Large intestine (tissue), 3 donors: Measurements from ENCODE around the gene CRTC1. TPM values are rescaled to one million over a fixed set of nuclear protein-coding genes. Genes with fewer than 3 reads are reported as not detected.

Experiments
- DNase-seq, 2 donors: peaks; one replicate each; pipeline versions ENCODE4 v3.0.0 to v3.0.0-alpha.2; 2013
- H3K27ac ChIP-seq: one replicate; pipeline ENCODE4 v1.5.1; 2013; ENCODE audit warnings: low read length
- H3K27me3 ChIP-seq: 2 replicates; pipeline ENCODE4 v1.6.1; 2013; ENCODE audit warnings: low read length; ENCODE audit not compliant: control insufficient read depth, insufficient read depth
- H3K36me3 ChIP-seq: 2 replicates; pipeline ENCODE4 v1.6.1; 2013; ENCODE audit warnings: low read length; ENCODE audit not compliant: control insufficient read depth, insufficient read depth
- H3K4me1 ChIP-seq: one replicate; pipeline ENCODE4 v1.6.1; 2013; ENCODE audit warnings: low read length; ENCODE audit not compliant: control insufficient read depth, insufficient read depth
- H3K4me3 ChIP-seq: one replicate; pipeline ENCODE4 v1.5.1; 2013; ENCODE audit warnings: low read length
- H3K9me3 ChIP-seq: one replicate; pipeline ENCODE4 v1.6.1; 2013; ENCODE audit warnings: mild to moderate bottlenecking, low read depth, low read length, moderate library complexity; ENCODE audit not compliant: control insufficient read depth
- WGBS: methylation state at CpG from one replicate; pipeline ENCODE4 v1.1.5; 2013; ENCODE audit warnings: low lambda C conversion rate; ENCODE audit not compliant: insufficient coverage; 5-methylcytosine and 5-hydroxymethylcytosine counted together
- polyA plus RNA-seq: library from polyadenylated mRNA; unstranded; fragments of 120-200 nt; gene quantifications from one replicate; pipeline ENCODE4 v1.2.1, GENCODE V29; 2013

Gene CRTC1
- polyA plus RNA-seq, 1 donor = 21.5 TPM

GRCh38 chr19:18737954-18738351 lies 54.5 kb downstream of the CRTC1 start:
- Histone ChIP-seq H3K36me3 (no peaks in the 10 kb centered on the region), H3K27ac (peak overlapping the region; percentile 97), H3K27me3 (no peaks in the 10 kb centered on the region), H3K4me1 (peaks cover 77% of the 10 kb centered on the region), H3K9me3 (no peaks in the 10 kb centered on the region), H3K4me3 (no peak overlapping the region)
- peak; percentile 79 to 90 for DNase-seq
- no CpG with 5 or more reads among the region's 1 CpG for WGBS

- DNase-seq = no peak
- peaks cover 77% of the 10 kb centered on the region for H3K4me1 ChIP-seq
Measured at GRCh38 chr19:18738961-18739690, 55.6 kb downstream of the CRTC1 start.

GRCh38 chr19:18741124-18742121 lies 57.9 kb downstream of the CRTC1 start:
- Histone ChIP-seq H3K9me3 (no peaks in the 10 kb centered on the region), H3K4me1 (peaks cover 76% of the 10 kb centered on the region), H3K4me3 (no peak overlapping the region), H3K36me3 (no peaks in the 10 kb centered on the region), H3K27ac (peak overlapping the region; percentile 97), H3K27me3 (no peaks in the 10 kb centered on the region)
- no CpG with 5 or more reads among the region's 27 CpGs for WGBS
- DNase-seq = peak; percentile 55 to 76

More at GRCh38 chr19:18738961-18739690, 55.6 kb downstream of the CRTC1 start:
- no peaks in the 10 kb centered on the region for H3K9me3 ChIP-seq
- H3K4me3 ChIP-seq = no peak overlapping the region
- H3K27me3 ChIP-seq = no peaks in the 10 kb centered on the region
- no CpG with 5 or more reads among the region's 20 CpGs for WGBS
- peak overlapping the region; percentile 97 for H3K27ac ChIP-seq
- no peaks in the 10 kb centered on the region for H3K36me3 ChIP-seq

GRCh38 chr19:18742324-18742723 lies 58.8 kb downstream of the CRTC1 start:
- peak overlapping the region; percentile 97 for H3K27ac ChIP-seq
- H3K4me1 ChIP-seq = peaks cover 73% of the 10 kb centered on the region
- DNase-seq = no peak
- no peaks in the 10 kb centered on the region for H3K27me3 ChIP-seq
- H3K4me3 ChIP-seq = no peak overlapping the region
- H3K9me3 ChIP-seq = no peaks in the 10 kb centered on the region
- no CpG with 5 or more reads among the region's 14 CpGs for WGBS
- no peaks in the 10 kb centered on the region for H3K36me3 ChIP-seq

GRCh38 chr19:18742838-18743783 lies 59.6 kb downstream of the CRTC1 start:
- Histone ChIP-seq H3K4me3 (no peak overlapping the region), H3K36me3 (peaks cover 2% of the 10 kb centered on the region), H3K4me1 (peaks cover 65% of the 10 kb centered on the region), H3K27ac (peak overlapping the region; percentile 97), H3K9me3 (no peaks in the 10 kb centered on the region), H3K27me3 (no peaks in the 10 kb centered on the region)
- no CpG with 5 or more reads among the region's 38 CpGs for WGBS
- DNase-seq = peak; percentile 86 to 92

DNA sequence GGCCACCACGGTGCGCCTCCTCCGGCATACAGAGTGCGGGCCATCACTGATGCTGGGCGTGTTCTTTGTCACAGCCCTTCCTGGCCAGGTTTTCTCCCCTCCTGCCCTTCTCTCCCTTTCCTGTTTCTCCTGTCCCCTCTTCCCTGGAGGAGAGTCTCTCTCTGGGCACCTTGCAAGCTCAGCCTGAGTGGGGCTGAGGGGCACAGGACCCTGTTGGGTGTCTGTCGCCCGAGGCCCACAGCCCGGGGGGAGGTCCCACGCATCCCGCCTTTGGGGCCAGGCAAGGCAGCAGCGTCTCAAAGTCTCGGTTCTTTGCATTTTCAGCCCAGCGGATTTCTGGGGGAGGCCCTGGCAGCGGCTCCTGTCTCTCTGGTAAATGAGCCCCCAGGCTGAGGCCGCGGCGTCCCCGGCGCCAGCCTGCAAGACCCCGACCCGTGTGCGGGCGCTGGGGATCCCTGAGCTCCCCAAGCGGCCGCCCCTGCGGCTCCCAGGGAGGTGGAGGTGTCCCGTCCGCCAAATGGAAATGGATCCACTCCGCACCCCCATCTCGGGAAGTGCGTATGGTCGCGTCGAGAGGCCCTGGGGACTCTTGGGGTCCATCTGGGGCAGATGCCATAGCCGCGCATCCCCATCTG lies 60.4 kb downstream of the CRTC1 start:
- 92% methylated on average over 2 of the region's 36 CpGs for WGBS
- no peak for DNase-seq
- Histone ChIP-seq H3K9me3 (no peaks in the 10 kb centered on the region), H3K27ac (peak overlapping the region; percentile 97), H3K4me3 (no peak overlapping the region), H3K4me1 (peaks cover 57% of the 10 kb centered on the region), H3K36me3 (peaks cover 4% of the 10 kb centered on the region), H3K27me3 (no peaks in the 10 kb centered on the region)

DNA sequence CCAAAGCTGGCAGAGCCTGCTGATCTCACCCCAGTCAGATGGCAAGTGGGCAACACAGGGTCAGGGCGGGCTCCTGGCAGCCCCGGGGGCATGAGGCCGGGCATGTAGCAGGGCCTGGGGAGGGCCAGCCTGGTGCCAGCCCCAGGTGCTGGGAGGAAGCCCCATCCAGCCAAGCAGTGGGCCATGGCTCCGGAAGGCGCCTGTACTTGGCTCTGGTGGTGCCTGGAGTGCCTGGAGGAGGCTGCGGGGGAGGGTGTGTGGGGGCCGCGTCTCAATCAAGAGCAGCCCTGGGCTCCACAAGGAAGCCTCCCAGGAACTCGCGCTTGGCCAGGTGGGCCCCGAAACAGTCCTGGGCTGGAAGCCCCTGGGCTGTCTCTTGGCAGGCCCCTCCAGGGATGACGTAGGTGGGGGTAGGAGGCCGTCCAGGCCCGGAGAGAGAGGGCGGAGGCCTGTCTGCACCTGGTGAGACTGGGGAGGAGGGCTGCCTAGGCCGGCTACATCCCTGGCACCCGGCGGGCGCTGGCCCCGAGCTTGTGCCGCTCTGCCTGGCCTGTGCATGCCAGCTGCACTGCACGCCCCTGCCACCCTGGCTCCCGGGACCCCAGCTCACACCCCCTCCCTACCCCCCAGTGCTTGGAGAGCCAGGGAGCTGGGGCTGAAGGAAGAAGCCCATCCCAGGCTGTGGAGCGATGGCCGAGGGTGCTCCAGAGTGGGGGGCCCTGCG lies 61.7 kb downstream of the CRTC1 start:
- WGBS = no CpG with 5 or more reads among the region's 26 CpGs
- no peak overlapping the region for H3K27ac ChIP-seq
- peaks cover 16% of the 10 kb centered on the region for H3K36me3 ChIP-seq
- H3K9me3 ChIP-seq = no peaks in the 10 kb centered on the region
- no peak for DNase-seq
- peaks cover 44% of the 10 kb centered on the region for H3K4me1 ChIP-seq
- no peaks in the 10 kb centered on the region for H3K27me3 ChIP-seq
- no peak overlapping the region for H3K4me3 ChIP-seq

- Histone ChIP-seq H3K36me3 (peaks cover 24% of the 10 kb centered on the region), H3K27me3 (no peaks in the 10 kb centered on the region), H3K4me3 (no peak overlapping the region), H3K9me3 (no peaks in the 10 kb centered on the region), H3K27ac (no peak overlapping the region), H3K4me1 (peaks cover 37% of the 10 kb centered on the region)
- no peak for DNase-seq
- WGBS = no CpG with 5 or more reads among the region's 5 CpGs
Measured at GRCh38 chr19:18745931-18746330, 62.5 kb downstream of the CRTC1 start.
